Mammary epithelial cell (primary cell): Measurements from ENCODE around the gene RFX5.

Experiments used
- EZH2 ChIP-seq: IDR thresholded peaks from 2 replicates; pipeline ENCODE4 v1.6.1; 2012; ENCODE audit warnings: low read length, inconsistent platforms, borderline replicate concordance
- TF ChIP-seq, protein P1 (sequence below), 2 donors: IDR thresholded peaks in 1 of 2; conservative IDR thresholded peaks in 1 of 2; 2 replicates each; pipeline ENCODE4 v1.5.1; 2011 to 2012; ENCODE audit warnings: inconsistent platforms in 2 of 2, low read length in 2 of 2, mild to moderate bottlenecking in 2 of 2, control low read depth in 1 of 2, low read depth in 1 of 2; ENCODE audit not compliant: insufficient read depth in 1 of 2; ENCODE audit errors: extremely low read depth in 1 of 2

DNA sequence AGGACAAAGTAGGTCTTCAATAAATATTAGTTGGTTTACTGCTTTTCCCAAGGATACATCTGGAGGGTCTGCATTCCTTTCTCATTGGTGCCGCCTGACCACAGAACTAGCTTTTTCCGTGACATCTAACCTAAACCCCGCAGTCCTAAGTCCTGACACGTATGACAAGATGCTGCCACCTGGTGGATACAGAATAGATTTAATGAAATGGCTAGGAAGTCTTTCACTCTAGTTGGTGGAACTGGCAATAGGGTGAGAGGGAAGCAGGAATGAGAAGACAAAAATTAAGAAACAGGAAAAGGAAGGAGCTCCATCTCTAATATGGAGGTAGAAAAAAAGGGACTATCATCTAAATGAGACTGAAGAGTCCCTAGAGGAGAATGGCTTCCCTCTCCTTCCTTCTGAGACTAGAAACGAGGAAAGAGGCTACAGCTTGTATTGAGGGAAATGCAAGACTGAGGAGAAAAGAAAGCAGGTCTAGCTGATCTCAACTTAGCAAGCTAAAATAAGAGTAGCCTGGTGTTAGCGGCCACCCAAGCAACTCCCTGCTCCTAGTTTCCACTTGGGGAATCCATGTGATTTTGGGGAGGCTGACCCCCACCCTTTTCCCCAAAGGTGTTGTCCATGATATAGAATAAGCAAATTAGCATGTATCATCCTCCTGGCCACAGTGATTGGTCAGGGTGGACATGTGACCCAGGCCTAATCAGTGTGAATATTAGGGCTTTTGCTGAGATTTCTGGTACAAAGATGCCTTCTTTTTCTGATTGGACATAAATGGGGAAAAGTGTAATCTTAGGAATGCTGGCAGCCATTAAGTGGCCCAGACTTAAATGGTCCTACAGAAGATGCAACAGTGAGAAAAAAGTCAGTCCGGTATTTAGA lies 5.9 kb downstream of the RFX5 start:
- TF ChIP-seq EZH2, result no peak
- TF ChIP-seq, protein P1, sequence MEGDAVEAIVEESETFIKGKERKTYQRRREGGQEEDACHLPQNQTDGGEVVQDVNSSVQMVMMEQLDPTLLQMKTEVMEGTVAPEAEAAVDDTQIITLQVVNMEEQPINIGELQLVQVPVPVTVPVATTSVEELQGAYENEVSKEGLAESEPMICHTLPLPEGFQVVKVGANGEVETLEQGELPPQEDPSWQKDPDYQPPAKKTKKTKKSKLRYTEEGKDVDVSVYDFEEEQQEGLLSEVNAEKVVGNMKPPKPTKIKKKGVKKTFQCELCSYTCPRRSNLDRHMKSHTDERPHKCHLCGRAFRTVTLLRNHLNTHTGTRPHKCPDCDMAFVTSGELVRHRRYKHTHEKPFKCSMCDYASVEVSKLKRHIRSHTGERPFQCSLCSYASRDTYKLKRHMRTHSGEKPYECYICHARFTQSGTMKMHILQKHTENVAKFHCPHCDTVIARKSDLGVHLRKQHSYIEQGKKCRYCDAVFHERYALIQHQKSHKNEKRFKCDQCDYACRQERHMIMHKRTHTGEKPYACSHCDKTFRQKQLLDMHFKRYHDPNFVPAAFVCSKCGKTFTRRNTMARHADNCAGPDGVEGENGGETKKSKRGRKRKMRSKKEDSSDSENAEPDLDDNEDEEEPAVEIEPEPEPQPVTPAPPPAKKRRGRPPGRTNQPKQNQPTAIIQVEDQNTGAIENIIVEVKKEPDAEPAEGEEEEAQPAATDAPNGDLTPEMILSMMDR (conservative IDR thresholded peaks at IDR 0.05 in 1 of 2, IDR thresholded peaks at IDR 0.05 in 1 of 2; ENCODE audit: extremely low read depth in 1 of 2, insufficient read depth in 1 of 2, low read depth in 1 of 2, low read length in 2 of 2), result peak; percentile 71 to 72
